Globus pallidus (tissue), 1 donor: ENCODE results near the gene CTNNA3.
"Not testable (repeated sequence)": the region's sequence is repeated elsewhere in the genome, so short reads cannot be mapped to it uniquely, and the experiment has no call there.

Experiments used
- DNase-seq: peaks from one replicate; pipeline ENCODE4 v3.0.0-alpha.2; 2015; ENCODE audit warnings: low spot score

CTNNA3 gene

DNA sequence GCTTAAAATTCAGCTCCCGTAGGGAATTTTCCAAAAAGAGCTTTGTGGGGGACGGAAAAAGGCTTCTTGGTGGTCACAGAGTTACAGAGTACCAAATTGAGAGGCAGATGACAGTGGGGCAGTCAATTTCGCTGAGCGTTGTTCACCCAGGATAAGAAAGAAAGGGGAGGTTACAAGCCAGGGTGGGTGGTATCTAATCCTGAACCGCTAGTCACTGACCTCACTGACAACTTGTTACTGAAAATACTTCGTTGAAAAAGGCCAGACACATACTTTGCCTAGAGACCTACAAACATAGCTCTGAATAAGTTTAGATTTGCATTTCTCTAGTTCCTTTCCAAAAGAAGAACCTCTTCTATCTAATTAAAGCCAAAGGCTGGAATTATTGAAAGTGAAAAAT is at the start of gene CTNNA3:
Gene CTNNA3 (minus strand): TSS at position 167 of the 400 bp plus-strand sequence.
- no peak for DNase-seq

DNA sequence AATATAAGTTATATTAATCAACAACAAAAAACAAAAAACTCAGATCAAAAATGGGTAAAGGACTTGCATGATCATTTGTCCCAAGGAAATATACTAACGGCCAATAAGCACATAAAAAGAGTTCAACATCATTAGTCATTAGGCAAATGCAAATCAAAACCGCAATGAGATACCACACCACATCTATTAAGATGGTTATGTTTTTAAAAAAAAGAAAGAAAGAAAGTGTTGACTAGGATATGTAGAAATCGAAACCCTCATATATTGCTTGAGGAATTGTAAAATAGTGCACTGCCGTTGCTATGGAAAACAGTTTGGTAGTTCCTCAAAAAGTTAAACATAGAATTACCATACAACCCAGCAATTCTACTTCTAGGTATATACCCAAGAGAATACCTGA is 39.4 kb upstream of the CTNNA3 start:
- no peak for DNase-seq

DNA sequence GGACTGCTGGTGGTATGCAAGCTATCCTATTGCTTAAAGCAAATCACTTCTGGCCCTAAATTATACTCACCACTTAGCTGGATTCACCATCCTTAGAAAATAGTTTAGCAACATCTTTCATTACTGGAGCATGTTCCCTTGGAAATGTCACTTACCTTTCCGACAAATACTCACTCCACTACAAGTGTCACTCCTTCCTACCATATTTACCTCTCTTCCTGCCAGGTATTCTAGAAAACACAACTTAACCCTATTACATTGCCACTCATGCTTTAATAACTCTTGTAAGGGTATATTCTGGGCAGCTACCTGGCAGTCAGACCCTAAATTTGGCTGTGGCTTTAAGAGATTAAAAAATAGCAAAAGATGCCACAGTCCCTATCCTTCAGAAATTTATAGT is 37.5 kb upstream of the CTNNA3 start:
- no peak for DNase-seq

DNA sequence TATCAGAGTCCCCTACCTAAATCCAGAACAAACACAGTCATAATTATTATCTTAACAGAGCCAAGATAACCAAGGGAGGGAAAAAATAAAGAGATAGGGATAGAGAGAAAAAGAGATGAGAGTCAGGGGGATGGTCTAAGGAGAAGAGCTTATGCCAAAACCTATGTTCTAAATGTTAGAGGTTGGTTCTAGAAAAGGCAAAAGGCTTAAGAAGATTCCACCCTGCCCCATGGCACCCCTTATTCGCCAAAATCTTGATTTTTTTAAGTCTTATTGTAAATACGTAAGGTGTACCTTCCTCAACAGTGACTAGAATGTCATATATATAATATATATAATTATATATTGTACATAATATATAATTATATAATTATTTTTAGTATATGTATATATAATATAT is 29.6 kb upstream of the CTNNA3 start:
- DNase-seq, result no peak

DNA sequence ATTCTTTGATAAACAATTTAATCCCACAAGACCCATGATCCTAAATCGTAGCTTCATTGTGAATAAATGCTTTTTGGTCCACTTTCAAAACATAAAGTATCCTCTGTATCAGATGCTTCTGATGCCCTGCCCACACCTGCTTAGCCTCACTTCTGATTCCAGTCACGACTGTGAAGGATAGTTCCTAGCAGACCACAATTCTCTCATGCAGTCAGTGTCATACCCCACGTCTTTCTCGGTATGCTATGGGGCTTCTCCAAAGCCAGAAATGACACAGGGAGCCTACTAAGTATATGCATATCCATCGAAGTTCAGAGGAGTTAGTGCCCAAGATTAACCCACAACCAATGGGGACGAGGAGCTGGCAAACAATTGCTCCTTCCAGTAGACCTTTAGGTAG is 27.6 kb upstream of the CTNNA3 start:
- no peak for DNase-seq

DNA sequence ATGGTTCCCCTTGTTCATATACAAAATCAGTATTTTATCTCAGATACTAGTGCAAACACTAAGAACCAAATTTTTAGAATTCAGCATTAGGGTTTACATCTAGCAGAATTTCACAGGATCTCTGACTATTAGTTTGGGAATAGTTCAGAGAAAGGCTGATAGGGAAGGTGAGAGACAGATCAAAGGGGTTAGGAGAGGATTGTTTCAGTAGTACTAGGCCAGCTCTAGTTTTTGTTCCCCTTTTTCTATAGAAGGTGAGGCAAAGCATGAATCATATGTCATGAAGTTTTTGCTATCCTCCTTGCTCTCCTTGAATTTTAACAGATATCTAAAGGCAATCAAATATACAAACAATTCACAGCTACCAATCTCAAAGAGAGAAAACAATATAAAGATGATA is 26.1 kb upstream of the CTNNA3 start:
- no peak for DNase-seq

DNA sequence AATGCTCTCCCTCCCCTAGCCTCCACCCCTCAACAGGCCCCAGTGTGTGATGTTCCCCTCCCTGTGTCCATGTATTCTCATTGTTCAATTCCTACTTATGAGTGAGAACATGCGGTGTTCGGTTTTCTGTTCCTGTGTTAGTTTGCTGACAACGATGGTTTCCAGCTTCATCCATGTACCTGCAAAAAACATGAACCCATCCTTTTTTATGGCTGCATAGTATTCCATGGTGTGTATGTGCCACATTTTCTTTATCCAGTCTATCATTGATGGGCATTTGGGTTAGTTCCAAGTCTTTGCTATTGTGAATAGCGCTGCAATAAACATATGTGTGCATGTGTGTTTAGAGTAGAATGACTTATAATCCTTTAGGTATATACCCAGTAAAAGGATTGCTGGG is 20.5 kb upstream of the CTNNA3 start:
- DNase-seq, result not testable (repeated sequence)

DNA sequence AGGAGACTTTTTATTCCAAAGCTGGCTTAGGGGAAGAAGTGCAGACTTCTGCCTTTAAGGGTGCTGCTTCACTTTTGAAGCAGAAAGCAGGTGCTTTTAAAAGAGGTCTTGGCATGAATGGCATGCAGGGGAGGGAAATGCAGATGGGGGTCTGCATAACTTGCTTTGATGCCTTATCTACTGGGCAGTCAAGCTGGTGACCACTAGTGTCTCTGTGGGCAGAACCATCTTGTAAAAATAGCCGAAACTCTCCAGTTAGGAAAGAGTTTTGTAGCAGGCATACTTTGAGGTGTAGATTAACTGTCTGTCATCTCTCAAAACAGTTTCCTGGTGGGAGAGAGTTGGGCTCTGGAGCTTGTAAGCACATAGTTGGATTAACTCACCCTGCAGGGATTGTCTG is 9.9 kb upstream of the CTNNA3 start:
- DNase-seq, result no peak

DNA sequence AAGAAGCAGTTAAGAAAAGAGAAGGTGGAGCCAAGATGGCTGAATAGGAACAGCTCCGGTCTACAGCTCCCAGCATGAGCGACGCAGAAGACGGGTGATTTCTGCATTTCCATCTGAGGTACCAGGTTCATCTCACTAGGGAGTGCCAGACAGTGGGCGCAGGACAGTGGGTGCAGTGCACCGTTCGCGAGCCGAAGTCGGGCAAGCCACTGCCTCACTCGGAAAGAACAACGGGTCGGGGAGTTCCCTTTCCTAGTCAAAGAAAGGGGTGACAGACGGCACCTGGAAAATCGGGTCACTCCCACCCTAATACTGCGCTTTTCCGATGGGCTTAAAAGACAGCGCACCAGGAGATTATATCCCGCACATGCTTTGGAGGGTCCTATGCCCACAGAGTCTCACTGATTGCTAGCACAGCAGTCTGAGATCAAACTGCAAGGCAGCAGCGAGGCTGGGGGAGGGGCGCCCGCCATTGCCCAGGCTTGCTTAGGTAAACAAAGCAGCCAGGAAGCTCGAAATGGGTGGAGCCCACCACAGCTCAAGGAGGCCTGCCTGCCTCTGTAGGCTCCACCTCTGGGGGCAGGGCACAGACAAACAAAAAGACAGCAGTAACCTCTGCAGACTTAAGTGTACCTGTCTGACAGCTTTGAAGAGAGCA is 3.7 kb upstream of the CTNNA3 start:
- not testable (repeated sequence) for DNase-seq

DNA sequence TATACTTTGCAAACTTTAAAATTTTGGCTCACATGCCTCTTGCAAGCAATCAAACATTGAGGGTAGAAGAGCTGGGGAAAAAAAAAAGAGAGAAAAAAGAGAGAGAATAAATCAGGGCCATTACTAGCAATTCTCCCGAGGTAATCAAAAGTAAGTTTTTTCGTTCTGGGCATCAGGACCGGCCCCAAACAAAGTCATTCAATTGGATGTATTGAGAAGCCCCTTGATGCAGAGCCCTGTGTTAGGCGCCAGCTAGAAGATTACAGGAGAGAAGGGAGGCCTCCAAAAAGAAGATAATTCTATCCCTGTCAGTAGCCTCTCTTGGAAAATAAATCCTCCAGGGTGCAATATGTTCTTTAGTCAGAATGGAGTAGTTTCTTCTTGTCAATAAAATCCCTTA is 2.2 kb upstream of the CTNNA3 start:
- no peak for DNase-seq

DNA sequence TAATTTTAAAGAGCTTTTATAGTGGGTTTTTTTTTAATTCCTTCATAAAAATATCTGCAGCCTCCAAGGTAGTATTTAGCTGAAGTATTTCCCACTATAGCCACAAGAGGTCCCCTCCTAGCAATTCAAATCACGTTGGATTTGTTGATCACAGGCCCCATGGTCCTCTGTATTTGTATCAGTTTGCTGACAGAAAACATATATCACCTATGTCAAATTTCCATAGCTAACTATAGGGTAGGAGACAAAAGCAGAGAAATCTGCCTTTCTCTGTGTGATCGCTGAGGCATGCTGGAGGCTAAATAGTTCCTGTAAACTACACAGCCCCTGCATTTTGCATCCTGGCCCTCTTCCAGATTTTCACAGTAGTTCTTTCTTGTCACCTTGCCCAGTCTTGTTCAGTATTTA is 1.7 kb upstream of the CTNNA3 start:
- peak; percentile 78 for DNase-seq

DNA sequence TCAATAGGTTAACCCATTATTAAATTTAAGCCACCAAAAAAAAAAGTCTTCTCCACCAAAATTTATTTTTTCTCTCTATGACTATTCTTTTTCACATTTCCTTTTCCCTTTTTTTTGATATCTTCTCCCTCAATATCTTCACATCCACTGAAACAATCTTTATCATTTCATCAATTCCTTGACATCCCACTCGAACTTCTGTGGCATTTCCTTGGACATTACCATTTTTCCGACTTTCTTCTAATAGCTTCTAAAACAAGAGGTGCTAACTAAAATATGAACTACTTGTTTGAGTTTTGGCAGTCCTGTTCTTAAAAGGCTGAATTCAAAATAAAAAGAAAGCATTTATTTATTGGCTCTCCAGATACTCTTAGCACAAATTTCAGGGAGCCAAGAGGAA is 684 bp upstream of the CTNNA3 start:
- no peak for DNase-seq

DNA sequence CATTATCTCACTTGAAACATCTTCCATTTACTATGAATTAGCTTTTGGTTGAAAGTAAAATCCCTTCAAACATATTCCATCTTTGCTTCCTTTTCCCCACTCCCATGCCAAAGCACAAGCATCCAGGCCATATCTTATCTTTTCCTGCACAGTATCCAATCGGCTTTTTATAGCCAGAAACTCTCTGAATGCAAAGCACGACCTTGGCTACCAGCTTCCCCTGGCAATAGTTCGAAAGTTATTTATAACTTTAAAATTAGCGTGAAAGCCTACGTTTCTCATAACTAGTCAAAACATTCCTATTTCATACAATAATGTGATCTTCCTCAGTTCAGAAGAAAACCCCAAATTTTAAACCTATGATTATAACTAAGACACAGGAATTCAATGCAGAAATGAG is 440 bp downstream of the CTNNA3 start:
- DNase-seq, result no peak

DNA sequence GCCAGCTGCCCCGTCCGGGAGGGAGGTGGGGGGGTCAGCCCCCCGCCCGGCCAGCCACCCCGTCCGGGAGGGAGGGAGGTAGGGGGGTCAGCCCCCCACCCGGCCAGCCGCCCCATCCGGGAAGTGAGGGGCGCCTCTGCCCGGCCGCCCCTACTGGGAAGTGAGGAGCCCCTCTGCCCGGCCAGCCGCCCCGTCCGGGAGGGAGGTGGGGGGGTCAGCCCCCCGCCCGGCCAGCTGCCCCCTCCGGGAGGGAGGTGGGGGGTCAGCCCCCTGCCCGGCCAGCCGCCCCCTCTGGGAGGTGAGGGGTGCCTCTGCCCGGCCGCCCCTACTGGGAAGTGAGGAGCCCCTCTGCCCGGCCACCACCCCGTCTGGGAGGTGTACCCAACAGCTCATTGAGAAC is 4.1 kb downstream of the CTNNA3 start:
- not testable (repeated sequence) for DNase-seq

DNA sequence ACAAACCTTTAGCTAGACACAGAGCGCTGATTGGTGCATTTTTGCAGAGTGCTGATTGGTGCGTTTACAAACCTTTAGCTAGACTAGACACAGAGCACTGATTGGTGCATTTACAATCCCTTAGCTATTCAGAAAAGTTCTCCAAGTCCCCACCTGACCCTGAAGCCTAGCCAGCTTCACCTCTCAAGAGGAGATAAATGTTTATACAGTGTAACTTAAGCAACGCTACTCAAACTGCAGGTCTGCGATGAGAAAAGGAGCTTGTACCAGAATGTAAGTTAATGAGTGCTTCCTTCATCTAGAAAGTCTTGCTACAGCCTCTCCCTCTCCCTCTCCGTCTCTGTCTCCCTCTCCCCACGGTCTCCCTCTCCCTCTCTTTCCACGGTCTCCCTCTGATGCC is 5.5 kb downstream of the CTNNA3 start:
- not testable (repeated sequence) for DNase-seq

DNA sequence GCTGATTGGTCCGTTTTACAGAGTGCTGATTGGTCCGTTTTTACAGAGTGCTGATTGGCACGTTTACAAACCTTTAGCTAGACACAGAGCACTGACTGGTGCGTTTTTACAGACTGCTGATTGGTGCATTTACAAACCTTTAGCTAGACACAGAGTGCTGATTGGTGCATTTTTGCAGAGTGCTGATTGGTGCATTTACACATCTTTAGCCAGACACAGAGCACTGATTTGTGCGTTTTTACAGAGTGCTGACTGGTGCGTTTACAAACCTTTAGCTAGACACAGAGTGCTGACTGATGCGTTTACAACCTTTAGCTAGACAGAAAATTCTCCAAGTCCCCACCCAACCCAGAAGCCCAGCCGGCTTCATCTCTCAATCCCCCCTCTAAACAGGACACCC is 11.9 kb downstream of the CTNNA3 start:
- not testable (repeated sequence) for DNase-seq

DNA sequence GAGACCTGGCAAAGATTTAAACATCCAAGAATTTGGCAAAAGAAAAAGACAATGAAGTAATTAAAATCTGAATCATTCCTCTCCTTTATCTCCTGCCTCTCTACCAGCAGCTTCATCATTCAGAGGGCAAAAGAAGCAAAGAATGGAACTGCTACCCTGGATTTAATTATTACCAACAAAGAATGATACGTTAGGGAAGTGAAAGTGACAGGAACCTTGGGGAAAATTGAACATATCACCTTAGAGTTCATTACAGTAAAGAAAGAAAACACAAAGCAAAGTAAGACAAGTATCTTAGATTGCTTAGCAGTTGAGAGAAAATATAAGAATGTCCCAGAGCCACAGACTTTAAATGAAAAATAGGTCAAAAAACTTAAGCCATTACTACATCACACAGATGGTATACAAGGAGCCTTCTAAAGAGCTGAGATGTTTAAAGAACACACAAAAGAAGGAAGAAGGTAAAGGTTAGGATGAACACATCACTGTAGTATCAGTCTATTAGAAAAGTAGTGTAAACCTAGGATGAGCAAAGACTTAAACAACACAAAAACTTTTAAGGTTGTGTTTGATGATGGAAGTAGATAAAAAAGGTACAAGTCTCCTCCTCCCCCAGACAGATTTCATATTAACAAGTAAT is 17.5 kb downstream of the CTNNA3 start:
- no peak for DNase-seq

DNA sequence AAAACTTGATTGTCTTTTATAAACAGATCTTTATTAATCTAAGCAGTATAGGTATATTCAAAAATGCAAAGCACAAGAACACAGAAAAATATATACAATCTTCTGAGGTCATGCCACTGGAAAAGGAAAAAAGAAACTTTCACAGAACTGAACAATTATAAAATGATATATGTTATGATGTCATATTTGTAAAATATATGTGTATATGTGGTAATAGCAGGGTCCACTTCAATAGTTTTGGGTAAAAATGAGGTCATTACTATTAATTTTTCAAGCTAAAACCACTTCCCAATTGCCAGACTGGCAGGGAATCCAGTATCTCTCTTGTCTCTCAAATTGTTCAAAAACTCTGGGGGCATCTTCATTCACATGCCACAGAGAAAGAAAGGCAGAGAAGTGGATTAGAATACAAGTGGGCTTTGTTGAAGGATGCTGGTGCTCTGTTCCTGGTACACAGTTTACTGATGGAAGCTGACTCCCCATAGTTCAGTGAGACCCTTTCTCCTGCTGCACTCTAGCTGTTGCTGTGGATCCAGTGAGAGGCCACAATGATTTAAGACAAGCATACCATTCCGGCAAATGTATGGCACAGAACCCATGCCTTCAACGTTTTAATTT is 19.7 kb downstream of the CTNNA3 start:
- peak; percentile 55 for DNase-seq

DNA sequence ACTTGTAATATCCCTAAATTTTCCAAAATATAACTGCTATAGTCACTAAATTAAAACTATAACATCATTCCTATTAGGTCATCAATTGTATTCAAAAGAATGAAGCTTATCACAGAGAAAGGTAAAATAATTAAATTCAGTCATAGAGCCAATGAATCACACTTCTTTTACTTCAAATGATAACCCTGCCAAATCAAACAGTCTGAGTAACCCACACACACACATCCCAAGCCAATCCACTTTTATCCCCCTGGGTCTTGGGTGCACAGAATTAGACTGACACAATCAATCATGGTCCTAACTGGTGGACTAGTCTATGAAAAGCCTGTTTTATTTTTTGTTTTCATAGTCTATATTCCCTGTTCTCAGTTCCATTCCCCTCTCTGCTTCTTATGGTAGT is 25.6 kb downstream of the CTNNA3 start:
- DNase-seq, result no peak

DNA sequence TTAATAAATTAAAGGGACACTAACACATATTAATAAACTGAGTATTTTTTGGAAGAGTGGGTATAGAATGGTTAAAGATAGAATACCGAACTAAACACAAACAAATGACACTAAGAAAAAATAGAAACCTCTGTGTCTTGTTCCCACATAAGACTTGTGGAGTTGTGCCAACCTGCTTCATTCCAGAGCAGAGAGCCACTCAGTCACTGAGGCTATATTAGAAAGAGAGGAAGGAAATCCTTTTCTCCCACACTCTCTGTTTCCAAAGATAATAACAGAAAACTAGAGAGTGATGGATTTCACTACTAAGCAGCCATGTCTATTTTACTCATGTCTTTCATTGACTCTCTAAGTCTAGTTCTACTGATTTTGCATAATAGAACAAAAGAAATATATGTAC is 26.0 kb downstream of the CTNNA3 start:
- no peak for DNase-seq

DNA sequence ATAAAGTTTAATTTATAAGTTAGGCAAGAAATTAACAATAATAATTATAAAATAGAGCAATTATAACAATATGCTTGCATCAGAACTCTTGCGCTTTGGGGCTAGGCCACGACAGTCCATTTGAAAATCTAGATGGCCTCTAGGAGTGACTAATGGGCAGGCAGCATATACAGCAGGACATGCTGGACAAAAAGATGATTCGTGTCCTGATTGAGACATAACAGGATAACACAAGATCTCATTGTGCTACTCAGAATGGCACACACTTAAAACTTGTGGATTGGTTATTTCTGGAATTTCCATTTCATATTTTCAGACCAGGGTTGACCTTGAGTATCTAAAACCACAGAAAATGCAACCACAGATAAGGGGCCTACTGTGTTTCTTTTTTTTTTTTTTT is 27.5 kb downstream of the CTNNA3 start:
- no peak for DNase-seq

DNA sequence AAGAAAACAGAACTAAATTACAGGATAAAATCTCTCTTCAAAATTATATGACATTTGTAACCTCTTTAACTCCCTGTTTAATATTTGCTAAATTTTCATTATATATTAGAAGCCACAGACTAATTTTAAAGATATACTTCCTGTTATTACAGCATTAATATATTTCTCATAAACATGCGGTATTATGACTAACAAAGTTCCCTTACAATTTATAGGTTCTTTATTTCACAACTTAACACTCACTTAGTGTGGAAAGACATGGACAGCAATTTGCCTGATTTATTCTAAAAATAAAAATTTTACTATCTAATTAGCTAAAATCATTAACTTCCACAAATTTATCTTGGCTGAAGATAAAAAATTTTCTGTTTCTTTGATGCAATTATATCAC is 29.0 kb downstream of the CTNNA3 start:
- DNase-seq, result no peak

DNA sequence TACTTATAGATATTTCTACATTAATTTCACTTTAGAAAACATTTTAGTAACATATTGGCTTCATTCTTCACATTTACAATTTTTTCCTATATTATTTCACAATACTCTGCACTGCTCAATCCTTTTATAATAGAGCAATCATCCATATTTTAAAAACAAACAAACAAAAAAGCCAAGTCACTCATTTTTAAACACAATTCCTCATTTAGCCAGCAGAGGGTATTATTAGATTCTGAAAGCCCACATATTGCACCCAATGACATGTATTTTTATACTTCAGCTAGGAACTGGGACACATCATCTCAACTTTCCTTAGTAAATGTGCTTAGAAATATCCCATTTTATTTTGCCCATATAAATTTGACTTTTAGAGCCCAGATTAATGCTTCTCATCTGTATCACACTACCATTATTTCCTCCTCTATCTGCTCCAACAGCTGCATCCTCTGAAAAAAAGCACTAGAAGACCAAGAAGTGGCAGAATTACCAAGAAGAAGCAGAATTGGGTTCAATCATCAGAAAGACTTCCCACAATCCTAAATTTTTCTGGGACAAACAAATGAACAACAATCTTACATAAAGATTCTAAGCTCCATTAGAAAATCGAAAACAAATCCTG is 29.5 kb downstream of the CTNNA3 start:
- DNase-seq, result peak; percentile 83
